Central memory CD8-positive, alpha-beta T cell (primary cell): Measurements from ENCODE around the gene TMEM213.
"Not testable (repeated sequence)": the region's sequence is repeated elsewhere in the genome, so short reads cannot be mapped to it uniquely, and the experiment has no call there.

Experiments
- ATAC-seq: fragments of 150-1000 bp; cut with Tn5 transposase; replicated peaks from 2 replicates; pipeline ENCODE4 v1.10.0; 2022; ENCODE audit warnings: mild to moderate bottlenecking, moderate FRiP score, moderate number of reproducible peaks; ENCODE audit not compliant: poor library complexity, severe bottlenecking; ENCODE audit errors: extremely low read depth
- DNase-seq, 2 donors: peaks; one replicate each; pipeline ENCODE4 v3.0.0; 2021; ENCODE audit warnings: low spot score in 2 of 2
- H3K27ac Mint-ChIP-seq: one replicate; pipeline ENCODE4 v1.8.0; 2022; ENCODE audit warnings: low read depth, mild to moderate bottlenecking, moderate library complexity, mixed read lengths
- H3K27me3 Mint-ChIP-seq: one replicate; pipeline ENCODE4 v1.8.0; 2022; ENCODE audit warnings: mixed read lengths
- H3K36me3 Mint-ChIP-seq: one replicate; pipeline ENCODE4 v1.8.0; 2022; ENCODE audit warnings: mild to moderate bottlenecking, moderate library complexity, mixed read lengths; ENCODE audit not compliant: insufficient read depth
- H3K4me1 Mint-ChIP-seq: one replicate; pipeline ENCODE4 v1.8.0; 2022; ENCODE audit warnings: mixed read lengths
- H3K4me3 Mint-ChIP-seq: one replicate; pipeline ENCODE4 v1.8.0; 2022; ENCODE audit warnings: mild to moderate bottlenecking, moderate library complexity, mixed read lengths
- H3K9me3 Mint-ChIP-seq: one replicate; pipeline ENCODE4 v1.8.0; 2022; ENCODE audit warnings: mixed read lengths

The TMEM213 gene

GRCh38 chr7:138802706-138803105 is 4.9 kb downstream of the TMEM213 start:
- H3K36me3 Mint-ChIP-seq = no peaks in the 10 kb centered on the region
- H3K27ac Mint-ChIP-seq = no peak overlapping the region
- peaks cover 21% of the 10 kb centered on the region for H3K27me3 Mint-ChIP-seq
- ATAC-seq (no peak), DNase-seq (no peak)
- no peak overlapping the region for H3K4me3 Mint-ChIP-seq
- peaks cover 9% of the 10 kb centered on the region for H3K4me1 Mint-ChIP-seq
- H3K9me3 Mint-ChIP-seq = no peaks in the 10 kb centered on the region

- no peak for DNase-seq
- H3K27ac Mint-ChIP-seq = no peak overlapping the region
- H3K36me3 Mint-ChIP-seq = no peaks in the 10 kb centered on the region
- no peaks in the 10 kb centered on the region for H3K9me3 Mint-ChIP-seq
- no peak for ATAC-seq
- peaks cover 12% of the 10 kb centered on the region for H3K27me3 Mint-ChIP-seq
- H3K4me3 Mint-ChIP-seq = no peak overlapping the region
- H3K4me1 Mint-ChIP-seq = no peaks in the 10 kb centered on the region
These were observed 6.8 kb downstream of the TMEM213 start for GRCh38 chr7:138804618-138805017.

- no peak for ATAC-seq
- Mint-ChIP-seq H3K4me1 (no peaks in the 10 kb centered on the region), H3K4me3 (no peak overlapping the region), H3K27me3 (no peaks in the 10 kb centered on the region), H3K36me3 (no peaks in the 10 kb centered on the region), H3K9me3 (no peaks in the 10 kb centered on the region), H3K27ac (no peak overlapping the region)
- DNase-seq = no peak
These were observed 11.6 kb downstream of the TMEM213 start for GRCh38 chr7:138809346-138809745.

- H3K27me3 Mint-ChIP-seq, ATAC-seq, H3K4me3 Mint-ChIP-seq, H3K4me1 Mint-ChIP-seq, H3K27ac Mint-ChIP-seq, DNase-seq, H3K36me3 Mint-ChIP-seq, H3K9me3 Mint-ChIP-seq: not testable (repeated sequence)
These were observed 13.5 kb downstream of the TMEM213 start for GRCh38 chr7:138811327-138811726.

GRCh38 chr7:138813945-138814344 is 16.2 kb downstream of the TMEM213 start:
- no peak overlapping the region for H3K4me3 Mint-ChIP-seq
- no peaks in the 10 kb centered on the region for H3K27me3 Mint-ChIP-seq
- H3K4me1 Mint-ChIP-seq = no peaks in the 10 kb centered on the region
- no peak for ATAC-seq
- no peaks in the 10 kb centered on the region for H3K9me3 Mint-ChIP-seq
- no peak overlapping the region for H3K27ac Mint-ChIP-seq
- no peaks in the 10 kb centered on the region for H3K36me3 Mint-ChIP-seq
- no peak for DNase-seq

GRCh38 chr7:138814816-138815332 is 17.1 kb downstream of the TMEM213 start:
- no peaks in the 10 kb centered on the region for H3K9me3 Mint-ChIP-seq

GRCh38 chr7:138816650-138817049 is 18.9 kb downstream of the TMEM213 start:
- Mint-ChIP-seq H3K4me1 (no peaks in the 10 kb centered on the region), H3K27me3 (no peaks in the 10 kb centered on the region), H3K36me3 (no peaks in the 10 kb centered on the region), H3K27ac (no peak overlapping the region), H3K9me3 (no peaks in the 10 kb centered on the region), H3K4me3 (no peak overlapping the region)
- DNase-seq = no peak
- no peak for ATAC-seq

More at GRCh38 chr7:138814816-138815332, 17.1 kb downstream of the TMEM213 start:
- no peaks in the 10 kb centered on the region for H3K36me3 Mint-ChIP-seq
- H3K27ac Mint-ChIP-seq = no peak overlapping the region
- ATAC-seq = no peak
- no peak for DNase-seq
- H3K4me3 Mint-ChIP-seq = no peak overlapping the region
- H3K27me3 Mint-ChIP-seq = no peaks in the 10 kb centered on the region
- H3K4me1 Mint-ChIP-seq = no peaks in the 10 kb centered on the region

GRCh38 chr7:138819625-138820024 is 21.8 kb downstream of the TMEM213 start:
- no peak overlapping the region for H3K4me3 Mint-ChIP-seq

GRCh38 chr7:138821912-138822311 is 24.1 kb downstream of the TMEM213 start:
- Mint-ChIP-seq H3K27ac (no peak overlapping the region), H3K36me3 (no peaks in the 10 kb centered on the region), H3K27me3 (no peaks in the 10 kb centered on the region), H3K4me3 (no peak overlapping the region), H3K9me3 (no peaks in the 10 kb centered on the region), H3K4me1 (no peaks in the 10 kb centered on the region)
- DNase-seq (no peak), ATAC-seq (no peak)

More at GRCh38 chr7:138819625-138820024, 21.8 kb downstream of the TMEM213 start:
- Mint-ChIP-seq H3K27ac (no peak overlapping the region), H3K27me3 (no peaks in the 10 kb centered on the region), H3K4me1 (no peaks in the 10 kb centered on the region), H3K36me3 (no peaks in the 10 kb centered on the region), H3K9me3 (no peaks in the 10 kb centered on the region)
- DNase-seq (no peak), ATAC-seq (no peak)

GRCh38 chr7:138822867-138823535 is 25.2 kb downstream of the TMEM213 start:
- DNase-seq (no peak), ATAC-seq (no peak)
- Mint-ChIP-seq H3K9me3 (no peaks in the 10 kb centered on the region), H3K27ac (no peak overlapping the region), H3K4me1 (no peaks in the 10 kb centered on the region), H3K27me3 (no peaks in the 10 kb centered on the region), H3K36me3 (no peaks in the 10 kb centered on the region), H3K4me3 (no peak overlapping the region)

- DNase-seq (no peak), ATAC-seq (no peak)
- no peaks in the 10 kb centered on the region for H3K27me3 Mint-ChIP-seq
- H3K36me3 Mint-ChIP-seq = no peaks in the 10 kb centered on the region
- H3K4me3 Mint-ChIP-seq = no peak overlapping the region
- H3K27ac Mint-ChIP-seq = no peak overlapping the region
- H3K4me1 Mint-ChIP-seq = no peaks in the 10 kb centered on the region
- H3K9me3 Mint-ChIP-seq = no peaks in the 10 kb centered on the region
These were observed 27.4 kb downstream of the TMEM213 start for GRCh38 chr7:138825049-138825721.

- no peaks in the 10 kb centered on the region for H3K36me3 Mint-ChIP-seq
- no peaks in the 10 kb centered on the region for H3K9me3 Mint-ChIP-seq
- H3K4me3 Mint-ChIP-seq = no peak overlapping the region
- DNase-seq (no peak), ATAC-seq (no peak)
- H3K4me1 Mint-ChIP-seq = no peaks in the 10 kb centered on the region
- peaks cover 25% of the 10 kb centered on the region for H3K27me3 Mint-ChIP-seq
- H3K27ac Mint-ChIP-seq = no peak overlapping the region
These were observed 30.5 kb downstream of the TMEM213 start for GRCh38 chr7:138828302-138828701.

GRCh38 chr7:138829335-138829734 is 31.5 kb downstream of the TMEM213 start:
- H3K4me3 Mint-ChIP-seq = no peak overlapping the region
- H3K36me3 Mint-ChIP-seq = no peaks in the 10 kb centered on the region
- ATAC-seq (no peak), DNase-seq (no peak)
- H3K27me3 Mint-ChIP-seq = peaks cover 35% of the 10 kb centered on the region
- H3K4me1 Mint-ChIP-seq = peaks cover under 1% of the 10 kb centered on the region
- H3K9me3 Mint-ChIP-seq = no peaks in the 10 kb centered on the region
- no peak overlapping the region for H3K27ac Mint-ChIP-seq
